ENCODE results near the gene ACSF3. TPM values are rescaled to one million over a fixed set of nuclear protein-coding genes. Genes with fewer than 3 reads are reported as not detected.

ACSF3 gene
- total and polyA plus RNA-seq, 4 donors: 15.3 to 27.3 (median 18.8) TPM

DNA sequence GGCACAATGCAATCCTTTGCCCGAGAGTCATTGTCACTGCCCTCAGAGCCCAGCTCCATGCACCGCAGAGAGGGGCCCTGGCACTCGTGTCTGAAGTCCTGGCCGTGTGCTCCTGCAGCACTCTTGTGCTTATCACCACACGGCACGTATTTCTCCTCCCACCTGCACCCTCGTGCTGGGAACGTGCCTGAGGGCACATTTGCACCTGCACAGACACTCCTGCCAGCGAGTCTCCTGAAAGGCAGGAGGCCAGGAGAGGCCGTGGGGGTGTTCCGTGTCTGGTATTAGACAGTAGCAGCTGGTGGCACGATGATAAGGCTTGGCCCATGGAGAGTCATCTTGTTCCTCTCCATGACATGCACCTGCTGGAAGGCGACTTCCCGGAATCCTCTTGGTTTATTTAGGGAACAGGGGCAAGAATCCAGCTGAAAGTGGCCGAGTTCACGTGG, 3.4 kb upstream of the ACSF3 start:
- H3K27ac ChIP-seq (ENCODE audit: low read depth in 1 of 2, low read length in 2 of 2): no peak overlapping the region
- WGBS: 52% methylated on average over 16 of the region's 16 CpGs
- H3K4me3 ChIP-seq (ENCODE audit: low read depth in 1 of 3, low read length in 3 of 3): no peak overlapping the region
- peak; percentile 46 for DNase-seq (ENCODE audit: low spot score)
- TF ChIP-seq HNF4G (IDR thresholded peaks at IDR 0.05): no peak
- no peak for TF ChIP-seq HNF4A (conservative IDR thresholded peaks at IDR 0.05)
- no peak for TF ChIP-seq RAD21 (IDR thresholded peaks at IDR 0.05)
- TF ChIP-seq, protein P1, sequence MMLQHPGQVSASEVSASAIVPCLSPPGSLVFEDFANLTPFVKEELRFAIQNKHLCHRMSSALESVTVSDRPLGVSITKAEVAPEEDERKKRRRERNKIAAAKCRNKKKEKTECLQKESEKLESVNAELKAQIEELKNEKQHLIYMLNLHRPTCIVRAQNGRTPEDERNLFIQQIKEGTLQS (IDR thresholded peaks at IDR 0.05): no peak
- no peak for TF ChIP-seq SP1 (IDR thresholded peaks at IDR 0.05)
- TF ChIP-seq, protein P2, sequence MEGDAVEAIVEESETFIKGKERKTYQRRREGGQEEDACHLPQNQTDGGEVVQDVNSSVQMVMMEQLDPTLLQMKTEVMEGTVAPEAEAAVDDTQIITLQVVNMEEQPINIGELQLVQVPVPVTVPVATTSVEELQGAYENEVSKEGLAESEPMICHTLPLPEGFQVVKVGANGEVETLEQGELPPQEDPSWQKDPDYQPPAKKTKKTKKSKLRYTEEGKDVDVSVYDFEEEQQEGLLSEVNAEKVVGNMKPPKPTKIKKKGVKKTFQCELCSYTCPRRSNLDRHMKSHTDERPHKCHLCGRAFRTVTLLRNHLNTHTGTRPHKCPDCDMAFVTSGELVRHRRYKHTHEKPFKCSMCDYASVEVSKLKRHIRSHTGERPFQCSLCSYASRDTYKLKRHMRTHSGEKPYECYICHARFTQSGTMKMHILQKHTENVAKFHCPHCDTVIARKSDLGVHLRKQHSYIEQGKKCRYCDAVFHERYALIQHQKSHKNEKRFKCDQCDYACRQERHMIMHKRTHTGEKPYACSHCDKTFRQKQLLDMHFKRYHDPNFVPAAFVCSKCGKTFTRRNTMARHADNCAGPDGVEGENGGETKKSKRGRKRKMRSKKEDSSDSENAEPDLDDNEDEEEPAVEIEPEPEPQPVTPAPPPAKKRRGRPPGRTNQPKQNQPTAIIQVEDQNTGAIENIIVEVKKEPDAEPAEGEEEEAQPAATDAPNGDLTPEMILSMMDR (IDR thresholded peaks at IDR 0.05; ENCODE audit: low read depth, low read length, missing input control): no peak
- TF ChIP-seq FOXA2 (IDR thresholded peaks at IDR 0.05): no peak
- TF ChIP-seq RXRA (IDR thresholded peaks at IDR 0.05): no peak
- no peak for TF ChIP-seq YY1 (IDR thresholded peaks at IDR 0.05)
- TF ChIP-seq, protein P3, sequence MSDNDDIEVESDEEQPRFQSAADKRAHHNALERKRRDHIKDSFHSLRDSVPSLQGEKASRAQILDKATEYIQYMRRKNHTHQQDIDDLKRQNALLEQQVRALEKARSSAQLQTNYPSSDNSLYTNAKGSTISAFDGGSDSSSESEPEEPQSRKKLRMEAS (IDR thresholded peaks at IDR 0.05): no peak
- TF ChIP-seq, protein P4, sequence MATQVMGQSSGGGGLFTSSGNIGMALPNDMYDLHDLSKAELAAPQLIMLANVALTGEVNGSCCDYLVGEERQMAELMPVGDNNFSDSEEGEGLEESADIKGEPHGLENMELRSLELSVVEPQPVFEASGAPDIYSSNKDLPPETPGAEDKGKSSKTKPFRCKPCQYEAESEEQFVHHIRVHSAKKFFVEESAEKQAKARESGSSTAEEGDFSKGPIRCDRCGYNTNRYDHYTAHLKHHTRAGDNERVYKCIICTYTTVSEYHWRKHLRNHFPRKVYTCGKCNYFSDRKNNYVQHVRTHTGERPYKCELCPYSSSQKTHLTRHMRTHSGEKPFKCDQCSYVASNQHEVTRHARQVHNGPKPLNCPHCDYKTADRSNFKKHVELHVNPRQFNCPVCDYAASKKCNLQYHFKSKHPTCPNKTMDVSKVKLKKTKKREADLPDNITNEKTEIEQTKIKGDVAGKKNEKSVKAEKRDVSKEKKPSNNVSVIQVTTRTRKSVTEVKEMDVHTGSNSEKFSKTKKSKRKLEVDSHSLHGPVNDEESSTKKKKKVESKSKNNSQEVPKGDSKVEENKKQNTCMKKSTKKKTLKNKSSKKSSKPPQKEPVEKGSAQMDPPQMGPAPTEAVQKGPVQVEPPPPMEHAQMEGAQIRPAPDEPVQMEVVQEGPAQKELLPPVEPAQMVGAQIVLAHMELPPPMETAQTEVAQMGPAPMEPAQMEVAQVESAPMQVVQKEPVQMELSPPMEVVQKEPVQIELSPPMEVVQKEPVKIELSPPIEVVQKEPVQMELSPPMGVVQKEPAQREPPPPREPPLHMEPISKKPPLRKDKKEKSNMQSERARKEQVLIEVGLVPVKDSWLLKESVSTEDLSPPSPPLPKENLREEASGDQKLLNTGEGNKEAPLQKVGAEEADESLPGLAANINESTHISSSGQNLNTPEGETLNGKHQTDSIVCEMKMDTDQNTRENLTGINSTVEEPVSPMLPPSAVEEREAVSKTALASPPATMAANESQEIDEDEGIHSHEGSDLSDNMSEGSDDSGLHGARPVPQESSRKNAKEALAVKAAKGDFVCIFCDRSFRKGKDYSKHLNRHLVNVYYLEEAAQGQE (IDR thresholded peaks at IDR 0.05): no peak
- TF ChIP-seq EGR1 (IDR thresholded peaks at IDR 0.05; ENCODE audit: low read depth in 2 of 2): no peak
- no peak for TF ChIP-seq GABPA (IDR thresholded peaks at IDR 0.05 in 1 of 2, conservative IDR thresholded peaks at IDR 0.05 in 1 of 2)
- no peak for TF ChIP-seq JUND (IDR thresholded peaks at IDR 0.05)
- TF ChIP-seq TAF1 (conservative IDR thresholded peaks at IDR 0.05): no peak
- TF ChIP-seq, protein P5, sequence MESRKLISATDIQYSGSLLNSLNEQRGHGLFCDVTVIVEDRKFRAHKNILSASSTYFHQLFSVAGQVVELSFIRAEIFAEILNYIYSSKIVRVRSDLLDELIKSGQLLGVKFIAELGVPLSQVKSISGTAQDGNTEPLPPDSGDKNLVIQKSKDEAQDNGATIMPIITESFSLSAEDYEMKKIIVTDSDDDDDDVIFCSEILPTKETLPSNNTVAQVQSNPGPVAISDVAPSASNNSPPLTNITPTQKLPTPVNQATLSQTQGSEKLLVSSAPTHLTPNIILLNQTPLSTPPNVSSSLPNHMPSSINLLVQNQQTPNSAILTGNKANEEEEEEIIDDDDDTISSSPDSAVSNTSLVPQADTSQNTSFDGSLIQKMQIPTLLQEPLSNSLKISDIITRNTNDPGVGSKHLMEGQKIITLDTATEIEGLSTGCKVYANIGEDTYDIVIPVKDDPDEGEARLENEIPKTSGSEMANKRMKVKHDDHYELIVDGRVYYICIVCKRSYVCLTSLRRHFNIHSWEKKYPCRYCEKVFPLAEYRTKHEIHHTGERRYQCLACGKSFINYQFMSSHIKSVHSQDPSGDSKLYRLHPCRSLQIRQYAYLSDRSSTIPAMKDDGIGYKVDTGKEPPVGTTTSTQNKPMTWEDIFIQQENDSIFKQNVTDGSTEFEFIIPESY (IDR thresholded peaks at IDR 0.05): no peak
- TF ChIP-seq FOXA1 (IDR thresholded peaks at IDR 0.05): no peak
- peaks cover 4 to 11% (median 10%) of the 10 kb centered on the region in 4 donors for H3K4me1 ChIP-seq (ENCODE audit: control insufficient read depth in 4 of 4, insufficient read depth in 4 of 4, low read length in 3 of 4)
- no peaks in the 10 kb centered on the region for H3K9me3 ChIP-seq (ENCODE audit: control insufficient read depth in 4 of 4, low read length in 3 of 4)
- H3K27me3 ChIP-seq (ENCODE audit: control insufficient read depth in 4 of 4, insufficient read depth in 4 of 4, low read length in 3 of 4): peaks cover 0 to 2% (median 0%) of the 10 kb centered on the region in 4 donors
- H3K36me3 ChIP-seq (ENCODE audit: control insufficient read depth in 4 of 4, insufficient read depth in 3 of 4, low read depth in 1 of 4, low read length in 3 of 4): no peaks in the 10 kb centered on the region
- H3K9ac ChIP-seq (ENCODE audit: low read depth in 1 of 2, low read length in 2 of 2): no peak overlapping the region
